Left renal pelvis (tissue), 4 donors: Measurements from ENCODE around the gene WFDC12. TPM values are rescaled to one million over a fixed set of nuclear protein-coding genes. Genes with fewer than 3 reads are reported as not detected.
A peak's percentile ranks its signal among the peaks of the same experiment; 100 is the strongest.
"Not testable (repeated sequence)": the region's sequence is repeated elsewhere in the genome, so short reads cannot be mapped to it uniquely, and the experiment has no call there.

ENCODE experiments used
- DNase-seq, 4 donors: peaks; one replicate each; pipeline ENCODE4 v3.0.0-alpha.2; 2013; ENCODE audit warnings: low read depth in 4 of 4, low spot score in 3 of 4
- polyA plus RNA-seq, 4 donors: library from polyadenylated mRNA; unstranded; fragments of 120-200 nt; gene quantifications; one replicate each; pipeline ENCODE4 v1.2.1, GENCODE V29; 2013; ENCODE audit not compliant: insufficient read length in 4 of 4

Gene WFDC12
- polyA plus RNA-seq, result not detected

DNA sequence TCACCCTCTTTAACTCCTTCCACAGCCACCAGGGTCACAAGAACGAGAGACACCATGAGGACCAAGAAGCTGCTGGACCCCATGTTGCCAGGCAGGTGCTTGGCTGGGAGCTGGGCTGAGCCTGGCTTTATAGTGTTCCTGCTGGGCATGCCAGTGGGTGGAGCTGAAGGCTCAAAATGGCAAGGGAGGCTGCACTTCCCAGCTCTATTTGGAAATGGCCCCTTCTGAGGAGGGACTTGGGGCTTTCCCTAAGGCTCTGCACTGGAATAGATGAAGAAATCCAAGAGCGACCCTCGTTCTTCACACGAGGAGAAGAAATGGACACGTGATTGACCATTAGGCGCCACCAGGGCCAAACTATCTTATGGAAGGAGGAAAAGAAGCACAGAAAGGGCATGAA lies at the start of gene WFDC12:
Gene WFDC12, minus strand, starts transcription at position 101 of the 400 bp plus-strand sequence. Its CDS starts 18 bp downstream, at position 83.
- DNase-seq, result no peak

GRCh38 chr20:45173522-45173921 lies 49.3 kb upstream of the WFDC12 start:
- no peak for DNase-seq

GRCh38 chr20:45164906-45165305 lies 40.6 kb upstream of the WFDC12 start:
- DNase-seq, result no peak

DNA sequence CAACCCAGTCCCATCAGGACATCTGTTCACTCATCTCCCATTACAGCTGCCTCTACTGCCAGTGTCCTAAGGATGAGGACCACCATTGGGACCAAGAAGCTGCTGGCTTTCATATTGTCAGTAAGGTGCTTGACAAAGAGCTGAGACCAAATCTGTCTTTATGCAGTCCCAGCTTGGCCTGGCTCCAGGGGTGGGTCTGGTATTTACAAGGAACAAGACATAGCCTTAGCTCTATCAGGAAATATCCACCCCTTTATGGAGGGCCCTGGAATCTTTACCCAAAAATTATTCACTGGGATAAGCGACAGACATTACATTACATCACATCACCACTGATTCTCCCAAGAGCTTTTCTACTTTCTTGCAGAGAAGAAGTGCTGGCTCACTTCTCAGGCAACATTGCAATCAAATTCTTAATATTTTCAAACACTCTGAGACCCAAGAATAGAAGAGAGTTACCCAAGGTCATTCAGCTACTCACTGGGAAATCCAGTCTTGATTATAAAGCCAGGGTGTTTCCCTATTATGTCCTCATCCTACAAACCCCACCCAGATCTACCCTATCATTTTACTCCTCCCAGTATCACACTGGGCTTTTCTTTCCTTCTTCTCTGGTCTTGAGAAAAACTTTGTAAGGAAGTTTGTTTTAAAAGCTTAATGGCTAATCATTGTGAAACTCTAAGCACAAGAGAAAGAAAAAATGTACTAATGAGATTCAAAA lies 39.0 kb upstream of the WFDC12 start:
- DNase-seq, result no peak

GRCh38 chr20:45157962-45158361 lies 33.7 kb upstream of the WFDC12 start:
- DNase-seq, result no peak

GRCh38 chr20:45156713-45157112 lies 32.4 kb upstream of the WFDC12 start:
- DNase-seq, result no peak

GRCh38 chr20:45154794-45155193 lies 30.5 kb upstream of the WFDC12 start:
- DNase-seq, result not testable (repeated sequence)

GRCh38 chr20:45154183-45154582 lies 29.9 kb upstream of the WFDC12 start:
- no peak for DNase-seq

- no peak for DNase-seq
Measured at GRCh38 chr20:45153752-45154151, 29.5 kb upstream of the WFDC12 start.

- DNase-seq, result no peak
Measured at GRCh38 chr20:45153147-45153546, 28.9 kb upstream of the WFDC12 start.

DNA sequence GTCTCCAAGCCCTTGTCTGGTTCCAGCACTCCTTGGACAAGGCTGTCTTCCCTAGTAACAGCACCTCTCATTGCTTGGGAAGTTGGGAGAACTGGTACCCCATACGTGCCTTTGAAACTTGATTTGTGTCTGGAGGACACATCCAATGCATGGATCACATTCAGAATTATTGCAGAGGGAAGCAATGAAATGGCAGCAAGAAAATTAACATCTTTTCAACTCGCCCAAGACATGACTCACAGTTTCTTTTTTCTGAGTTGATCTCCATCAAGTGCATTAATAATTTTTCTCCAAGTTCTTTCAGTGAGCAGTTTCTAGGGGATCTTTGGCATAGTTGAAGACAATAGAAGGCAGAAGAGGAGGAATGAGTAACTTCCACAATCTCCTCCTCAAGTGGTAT lies 28.1 kb upstream of the WFDC12 start:
- DNase-seq, result no peak

DNA sequence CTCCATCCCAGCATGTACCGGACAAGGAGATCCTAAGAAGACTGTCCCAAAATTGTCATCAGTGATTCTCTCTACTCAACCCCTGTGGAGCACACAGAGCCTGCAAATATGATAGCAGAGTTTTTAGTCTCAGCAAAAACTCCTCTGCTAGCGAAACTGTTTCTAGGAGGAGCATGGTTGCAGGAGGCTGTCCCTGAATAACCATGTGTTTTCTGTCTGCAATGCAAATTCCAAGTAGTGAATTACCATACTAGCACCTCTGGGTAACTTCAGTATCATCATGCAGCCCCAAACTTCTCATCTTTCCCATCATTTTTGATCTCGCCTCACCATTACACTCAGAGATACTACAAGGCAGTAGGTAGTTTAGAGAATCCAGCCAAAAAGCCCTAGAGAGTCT lies 24.8 kb upstream of the WFDC12 start:
- DNase-seq, result no peak

DNA sequence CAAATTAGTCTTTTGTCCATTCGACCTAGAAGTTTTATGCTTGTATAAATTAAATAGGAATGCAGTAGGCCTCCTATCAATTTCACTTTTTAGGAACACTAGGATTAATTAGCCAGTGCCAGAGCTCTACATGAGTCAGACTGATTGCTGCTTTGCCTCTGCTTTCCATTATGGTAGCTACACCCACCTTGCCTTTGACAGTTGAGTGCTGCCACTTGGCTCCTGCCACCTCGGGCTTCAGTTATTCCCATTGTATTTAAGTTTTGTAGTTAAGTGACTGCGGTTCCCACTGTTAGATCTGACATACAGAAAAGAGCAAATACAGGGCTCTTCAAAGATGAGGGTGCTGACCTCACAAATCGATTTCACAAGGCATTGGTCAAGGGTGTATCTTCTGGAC lies 16.6 kb upstream of the WFDC12 start:
- no peak for DNase-seq

DNA sequence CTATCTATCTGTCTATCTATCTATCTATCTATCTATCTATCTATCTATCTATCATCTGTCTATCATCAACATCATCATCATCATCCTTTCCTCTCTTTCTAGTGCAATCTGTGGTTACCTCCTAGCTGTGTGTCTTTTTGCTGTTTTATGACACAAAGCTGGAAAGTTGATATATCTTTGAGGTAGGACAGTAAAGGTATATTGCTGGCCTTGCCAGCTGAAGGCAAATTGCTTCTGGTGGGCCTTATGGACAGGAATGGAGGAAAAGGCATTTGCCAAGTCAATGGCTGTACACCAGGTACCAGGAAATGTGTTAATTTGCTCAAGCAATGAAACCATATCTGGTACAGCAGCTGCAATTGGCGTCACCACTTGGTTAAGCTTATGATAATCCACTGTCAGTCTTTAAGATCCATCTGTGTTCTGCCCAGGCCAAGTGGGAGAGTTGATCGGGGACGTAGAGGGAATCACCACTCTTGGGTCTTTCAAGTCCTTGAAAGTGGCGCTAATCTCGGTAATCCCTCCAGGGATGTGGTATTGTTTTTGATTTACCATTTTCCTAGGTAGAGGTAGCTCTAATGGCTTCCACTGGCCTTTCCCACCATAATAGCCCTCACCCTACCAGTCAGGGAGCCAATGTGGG lies 15.6 kb upstream of the WFDC12 start:
- not testable (repeated sequence) for DNase-seq

DNA sequence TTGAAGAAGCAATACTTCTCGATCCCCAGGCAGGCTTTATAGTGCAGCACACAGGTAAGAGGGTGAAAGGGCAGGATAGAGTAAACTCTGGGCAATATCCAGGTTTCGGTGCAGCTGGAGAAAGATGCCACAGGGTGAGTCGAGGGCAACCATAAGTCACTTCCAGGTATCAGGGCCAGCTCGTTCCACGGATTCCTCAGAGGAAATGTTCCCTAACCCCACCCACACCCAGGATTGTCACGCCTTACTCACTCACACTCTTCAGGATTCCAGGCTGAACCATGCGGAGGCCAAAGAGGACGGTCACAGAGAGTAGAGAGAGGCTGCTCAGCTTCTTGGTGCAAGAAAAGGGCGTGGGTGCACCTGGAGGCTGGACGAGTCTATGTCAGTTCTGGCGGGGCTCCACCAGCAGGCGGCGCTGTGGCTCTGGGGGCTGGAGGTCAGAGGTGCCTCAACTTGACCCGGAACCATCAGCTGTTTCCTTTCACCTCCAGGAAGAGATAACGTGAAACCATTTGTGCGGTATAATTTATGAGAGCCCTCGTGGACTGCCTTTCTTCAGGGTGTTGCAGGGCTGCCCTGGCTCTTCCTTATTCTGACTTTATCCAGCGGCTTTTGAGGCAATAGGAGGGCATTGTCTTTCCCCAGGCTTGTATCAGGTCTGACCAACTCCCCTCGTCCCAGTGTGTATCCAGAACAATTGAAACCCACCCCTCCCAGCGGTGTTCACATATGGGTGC lies 14.5 kb upstream of the WFDC12 start:
- no peak for DNase-seq

DNA sequence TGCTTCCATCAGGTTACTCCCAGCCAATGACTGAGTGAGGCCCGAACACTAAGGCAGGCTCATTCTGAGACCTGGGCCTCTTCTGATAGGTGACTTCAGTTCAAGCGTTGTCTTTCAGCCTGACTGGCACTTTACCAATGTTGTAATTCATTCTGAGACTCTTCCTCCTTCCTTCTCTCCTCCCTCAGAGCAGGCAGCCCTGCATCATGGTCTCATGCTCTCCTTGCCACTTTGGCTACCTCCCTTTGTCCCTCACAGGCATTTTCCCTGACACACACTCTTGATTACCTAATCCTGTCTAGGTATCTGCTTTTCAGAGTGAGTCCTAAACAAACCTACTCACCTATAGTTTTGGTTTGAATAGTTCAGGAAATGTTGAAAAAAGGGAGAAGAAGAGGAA lies 12.6 kb upstream of the WFDC12 start:
- DNase-seq, result no peak

DNA sequence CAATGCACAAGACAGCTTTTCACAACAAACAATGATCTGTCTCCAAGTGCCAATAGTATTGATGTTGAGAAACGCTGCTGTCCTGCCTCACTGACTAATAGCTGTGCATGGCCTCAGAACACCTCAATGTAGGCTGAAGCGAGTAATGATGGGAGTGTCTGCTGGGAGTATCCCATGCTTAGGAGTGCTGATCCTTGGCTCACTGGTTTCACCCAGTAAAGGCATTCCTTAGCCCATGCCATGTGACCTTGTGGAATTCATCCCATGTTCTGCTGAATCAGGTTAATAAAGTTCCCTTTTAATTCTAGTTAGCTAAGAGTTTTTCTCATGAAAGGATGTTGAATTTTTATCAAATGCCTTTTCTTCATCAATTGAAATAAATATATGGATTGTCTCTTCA lies 3.8 kb upstream of the WFDC12 start:
- DNase-seq, result peak in 2 of 4 donors; percentile 4 to 14

- DNase-seq, result no peak
Measured at GRCh38 chr20:45121388-45121787, 2.9 kb downstream of the WFDC12 start.

GRCh38 chr20:45119556-45120266 lies 4.6 kb downstream of the WFDC12 start:
- DNase-seq, result no peak

- DNase-seq, result no peak
Measured at GRCh38 chr20:45118028-45118427, 6.2 kb downstream of the WFDC12 start.

DNA sequence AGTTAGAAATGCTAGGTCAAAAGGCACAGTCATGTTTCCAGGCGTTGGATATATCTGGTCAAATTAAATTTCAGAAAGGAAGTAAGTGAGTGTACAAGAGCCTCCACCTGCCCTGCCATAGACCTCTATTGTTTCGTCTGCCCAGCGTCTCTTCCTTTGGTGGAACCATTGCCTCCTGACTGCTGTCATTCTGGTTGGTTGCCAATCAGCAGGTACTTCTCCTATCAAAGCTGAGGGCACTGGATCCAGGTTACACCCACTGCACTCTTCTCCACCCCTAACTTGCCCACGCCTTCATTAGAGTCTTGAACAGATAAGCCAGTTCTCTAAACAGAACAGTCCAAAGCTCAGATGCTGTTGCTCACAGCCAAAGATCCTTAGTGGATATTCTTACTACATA lies 6.7 kb downstream of the WFDC12 start:
- no peak for DNase-seq
